WTC11 (cell line): Measurements from ENCODE around the gene SMIM5. TPM values are rescaled to one million over a fixed set of nuclear protein-coding genes. Genes with fewer than 3 reads are reported as not detected.

Source experiments
- ATAC-seq: fragments of 200-7000 bp; cut with Tn5 transposase; 2 replicates; pipeline ENCODE4 v1.10.0; 2021; ENCODE audit warnings: mild to moderate bottlenecking, moderate library complexity
- CTCF ChIA-PET: fragments of 300-600 bp; sonication (Branson Sonifier 250); formaldehyde crosslinking; loops from one replicate; lab custom pipeline; 2021; ENCODE audit warnings: antibody characterized with exemption; lab: Charles Lee
- POLR2A ChIA-PET: fragments of 350-600 bp; sonication (Branson Sonifier 250); formaldehyde crosslinking; loops from one replicate; lab custom pipeline; 2021; ENCODE audit warnings: antibody characterized with exemption; lab: Charles Lee
- DNase-seq: peaks from one replicate; pipeline ENCODE4 v3.0.0; 2021; ENCODE audit warnings: low spot score
- H3K27ac Mint-ChIP-seq: 2 replicates; pipeline ENCODE4 v1.8.0; 2021; ENCODE audit warnings: mixed read lengths
- H3K27me3 Mint-ChIP-seq: 2 replicates; pipeline ENCODE4 v1.8.0; 2021; ENCODE audit warnings: low read depth, mild to moderate bottlenecking, moderate library complexity, mixed read lengths
- H3K36me3 Mint-ChIP-seq: 2 replicates; pipeline ENCODE4 v1.8.0; 2021; ENCODE audit warnings: mixed read lengths
- H3K4me1 Mint-ChIP-seq: 2 replicates; pipeline ENCODE4 v1.8.0; 2022; ENCODE audit warnings: mixed read lengths
- H3K4me3 Mint-ChIP-seq: 2 replicates; pipeline ENCODE4 v1.8.0; 2021; ENCODE audit warnings: mild to moderate bottlenecking, moderate library complexity, mixed read lengths
- H3K9me3 Mint-ChIP-seq: 2 replicates; pipeline ENCODE4 v1.8.0; 2021; ENCODE audit warnings: mixed read lengths
- CREB1 ChIP-seq: sonication (generic); formaldehyde crosslinking; IDR thresholded peaks from 2 replicates; pipeline ENCODE4 v1.8.0; 2023; ENCODE audit warnings: mild to moderate bottlenecking, missing genetic modification reagents
- CREM ChIP-seq: sonication (generic); formaldehyde crosslinking; IDR thresholded peaks from 2 replicates; pipeline ENCODE4 v1.8.1; 2022; ENCODE audit warnings: mild to moderate bottlenecking, missing genetic modification reagents, moderate library complexity
- E2F4 ChIP-seq: sonication (generic); formaldehyde crosslinking; IDR thresholded peaks from 2 replicates; pipeline ENCODE4 v1.8.1; 2022; ENCODE audit warnings: low read depth, mild to moderate bottlenecking, moderate library complexity, missing genetic modification reagents, borderline replicate concordance
- ELF4 ChIP-seq: sonication (generic); formaldehyde crosslinking; IDR thresholded peaks from 2 replicates; pipeline ENCODE4 v1.8.1; 2022; ENCODE audit warnings: low read depth, mild to moderate bottlenecking, moderate library complexity, missing genetic modification reagents
- FOXP4 ChIP-seq: sonication (generic); formaldehyde crosslinking; IDR thresholded peaks from 2 replicates; pipeline ENCODE4 v1.8.0; 2022; ENCODE audit warnings: mild to moderate bottlenecking, missing genetic modification reagents
- GRHL2 ChIP-seq: fragments of 250-450 bp; sonication (Bioruptor Pico); IDR thresholded peaks from 2 replicates; pipeline ENCODE4 v1.8.0; 2022; ENCODE audit warnings: mild to moderate bottlenecking, moderate library complexity; ENCODE audit not compliant: insufficient replicate concordance, severe bottlenecking
- JAZF1 ChIP-seq: fragments of 250-450 bp; sonication (Bioruptor Pico); IDR thresholded peaks from 2 replicates; pipeline ENCODE4 v1.9.0; 2021; ENCODE audit warnings: moderate library complexity, mild to moderate bottlenecking, inconsistent platforms
- MYBL2 ChIP-seq: sonication (generic); formaldehyde crosslinking; IDR thresholded peaks from 2 replicates; pipeline ENCODE4 v1.8.1; 2023; ENCODE audit warnings: mild to moderate bottlenecking, moderate library complexity, missing genetic modification reagents
- NFYB ChIP-seq: sonication (generic); formaldehyde crosslinking; conservative IDR thresholded peaks from 2 replicates; pipeline ENCODE4 v1.8.0; 2022; ENCODE audit warnings: low read depth, missing genetic modification reagents
- NR1H2 ChIP-seq: sonication (generic); formaldehyde crosslinking; IDR thresholded peaks from 2 replicates; pipeline ENCODE4 v1.9.0; 2021; ENCODE audit warnings: mild to moderate bottlenecking, moderate library complexity, missing genetic modification reagents
- NR3C1 ChIP-seq: sonication (generic); formaldehyde crosslinking; conservative IDR thresholded peaks from 2 replicates; pipeline ENCODE4 v1.8.1; 2023; ENCODE audit warnings: low read depth, mild to moderate bottlenecking, missing genetic modification reagents
- OVOL2 ChIP-seq: fragments of 250-450 bp; sonication (Bioruptor Pico); IDR thresholded peaks from 2 replicates; pipeline ENCODE4 v1.9.0; 2021; ENCODE audit warnings: mild to moderate bottlenecking, borderline replicate concordance
- PRRX2 ChIP-seq: fragments of 250-450 bp; sonication (Bioruptor Pico); IDR thresholded peaks from 2 replicates; pipeline ENCODE4 v1.8.0; 2021; ENCODE audit warnings: mild to moderate bottlenecking
- SP1 ChIP-seq: sonication (generic); formaldehyde crosslinking; conservative IDR thresholded peaks from 2 replicates; pipeline ENCODE4 v1.8.1; 2022; ENCODE audit warnings: missing genetic modification reagents
- ZNF138 ChIP-seq: sonication (generic); formaldehyde crosslinking; conservative IDR thresholded peaks from 2 replicates; pipeline ENCODE4 v1.8.1; 2022; ENCODE audit warnings: mild to moderate bottlenecking, moderate library complexity, missing genetic modification reagents
- ZNF232 ChIP-seq: sonication (generic); formaldehyde crosslinking; IDR thresholded peaks from 2 replicates; pipeline ENCODE4 v1.8.0; 2022; ENCODE audit warnings: mild to moderate bottlenecking, missing genetic modification reagents
- total RNA-seq: library from RNA; stranded (reverse); gene quantifications from 3 replicates; pipeline ENCODE4 v1.2.3, GENCODE V29; 2021
- TF ChIP-seq, protein P1 (sequence below): sonication (generic); formaldehyde crosslinking; IDR thresholded peaks from 2 replicates; pipeline ENCODE4 v1.8.0; 2022; ENCODE audit warnings: mild to moderate bottlenecking, missing genetic modification reagents
- TF ChIP-seq, protein P2 (sequence below): sonication (generic); formaldehyde crosslinking; IDR thresholded peaks from 2 replicates; pipeline ENCODE4 v1.8.0; 2023; ENCODE audit warnings: mild to moderate bottlenecking, missing genetic modification reagents
- TF ChIP-seq, protein P3 (sequence below): sonication (generic); formaldehyde crosslinking; IDR thresholded peaks from 2 replicates; pipeline ENCODE4 v1.8.1; 2022; ENCODE audit warnings: mild to moderate bottlenecking, moderate library complexity, missing genetic modification reagents
- TF ChIP-seq, protein P4 (sequence below): fragments of 250-450 bp; sonication (Bioruptor Pico); IDR thresholded peaks from 2 replicates; pipeline ENCODE4 v2.1.2; 2022; ENCODE audit warnings: mild to moderate bottlenecking, moderate library complexity

SMIM5 gene
- total RNA-seq, 1 experiment from 2014 or later, result not detected

DNA sequence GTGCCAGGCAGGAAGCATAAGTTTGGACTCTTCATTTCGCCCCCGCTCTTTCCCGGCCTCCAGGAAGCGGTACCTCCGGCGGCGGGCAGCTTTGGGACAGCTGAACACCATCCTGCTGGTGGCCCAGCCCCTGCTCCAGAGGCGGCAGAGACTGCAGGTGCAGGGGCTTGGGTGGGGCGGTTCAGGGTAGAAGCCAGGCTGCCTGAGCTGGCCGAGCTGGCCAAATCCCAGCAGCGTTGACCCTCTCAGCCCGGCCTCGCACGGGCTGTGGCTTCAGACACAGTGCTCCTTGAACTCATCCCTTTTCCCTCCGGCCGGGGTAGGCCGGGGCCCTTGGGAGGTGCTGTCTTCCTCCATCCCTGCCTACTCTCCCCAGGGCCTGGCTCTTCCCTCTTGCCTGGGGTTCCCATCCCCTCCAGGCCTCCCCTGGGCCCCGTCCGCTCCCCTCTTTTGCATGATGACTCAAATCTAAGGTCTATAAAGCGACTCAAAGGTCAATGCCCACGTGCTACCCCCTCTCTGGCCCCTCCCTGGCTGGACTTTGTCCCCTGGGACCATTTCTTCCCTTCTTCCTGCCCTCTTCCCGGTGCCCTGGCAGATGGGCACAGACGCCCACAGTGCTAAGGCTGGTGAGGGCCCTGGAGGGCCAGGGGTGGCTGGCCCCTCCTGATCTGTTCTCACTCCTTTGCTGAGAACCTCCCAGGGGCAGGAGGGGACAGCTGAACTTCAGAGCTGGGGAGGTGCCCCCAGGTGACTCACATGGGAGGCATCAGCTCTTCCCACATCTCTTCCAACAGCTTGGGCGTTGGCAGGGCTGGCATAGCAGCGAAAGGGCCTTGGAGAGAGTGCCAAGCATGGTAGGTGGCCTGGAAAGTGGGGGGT lies 22.9 kb upstream of the SMIM5 start (continued):
- TF ChIP-seq ELF4 (no peak), CREM (no peak), NR1H2 (CRISPR knock-in tag) (no peak), CREB1 (CRISPR knock-in tag) (no peak), NR3C1 (CRISPR knock-in tag) (no peak), ZNF138 (CRISPR knock-in tag) (no peak), NFYB (CRISPR knock-in tag) (no peak)
- TF ChIP-seq, protein P1, sequence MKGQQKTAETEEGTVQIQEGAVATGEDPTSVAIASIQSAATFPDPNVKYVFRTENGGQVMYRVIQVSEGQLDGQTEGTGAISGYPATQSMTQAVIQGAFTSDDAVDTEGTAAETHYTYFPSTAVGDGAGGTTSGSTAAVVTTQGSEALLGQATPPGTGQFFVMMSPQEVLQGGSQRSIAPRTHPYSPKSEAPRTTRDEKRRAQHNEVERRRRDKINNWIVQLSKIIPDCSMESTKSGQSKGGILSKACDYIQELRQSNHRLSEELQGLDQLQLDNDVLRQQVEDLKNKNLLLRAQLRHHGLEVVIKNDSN (CRISPR knock-in tag), result no peak

- Mint-ChIP-seq H3K9me3 (no peaks in the 10 kb centered on the region), H3K27ac (no peak overlapping the region; the same call in 1 of the 2 replicates), H3K4me3 (no peak overlapping the region), H3K4me1 (no peaks in the 10 kb centered on the region), H3K27me3 (no peaks in the 10 kb centered on the region), H3K36me3 (no peaks in the 10 kb centered on the region)
- DNase-seq (no peak), ATAC-seq (no peak)
- TF ChIP-seq, protein P2, sequence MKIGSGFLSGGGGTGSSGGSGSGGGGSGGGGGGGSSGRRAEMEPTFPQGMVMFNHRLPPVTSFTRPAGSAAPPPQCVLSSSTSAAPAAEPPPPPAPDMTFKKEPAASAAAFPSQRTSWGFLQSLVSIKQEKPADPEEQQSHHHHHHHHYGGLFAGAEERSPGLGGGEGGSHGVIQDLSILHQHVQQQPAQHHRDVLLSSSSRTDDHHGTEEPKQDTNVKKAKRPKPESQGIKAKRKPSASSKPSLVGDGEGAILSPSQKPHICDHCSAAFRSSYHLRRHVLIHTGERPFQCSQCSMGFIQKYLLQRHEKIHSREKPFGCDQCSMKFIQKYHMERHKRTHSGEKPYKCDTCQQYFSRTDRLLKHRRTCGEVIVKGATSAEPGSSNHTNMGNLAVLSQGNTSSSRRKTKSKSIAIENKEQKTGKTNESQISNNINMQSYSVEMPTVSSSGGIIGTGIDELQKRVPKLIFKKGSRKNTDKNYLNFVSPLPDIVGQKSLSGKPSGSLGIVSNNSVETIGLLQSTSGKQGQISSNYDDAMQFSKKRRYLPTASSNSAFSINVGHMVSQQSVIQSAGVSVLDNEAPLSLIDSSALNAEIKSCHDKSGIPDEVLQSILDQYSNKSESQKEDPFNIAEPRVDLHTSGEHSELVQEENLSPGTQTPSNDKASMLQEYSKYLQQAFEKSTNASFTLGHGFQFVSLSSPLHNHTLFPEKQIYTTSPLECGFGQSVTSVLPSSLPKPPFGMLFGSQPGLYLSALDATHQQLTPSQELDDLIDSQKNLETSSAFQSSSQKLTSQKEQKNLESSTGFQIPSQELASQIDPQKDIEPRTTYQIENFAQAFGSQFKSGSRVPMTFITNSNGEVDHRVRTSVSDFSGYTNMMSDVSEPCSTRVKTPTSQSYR (CRISPR knock-in tag), result no peak
- TF ChIP-seq JAZF1 (CRISPR knock-in tag), result no peak
- no peak for TF ChIP-seq CREM
- TF ChIP-seq, protein P3, sequence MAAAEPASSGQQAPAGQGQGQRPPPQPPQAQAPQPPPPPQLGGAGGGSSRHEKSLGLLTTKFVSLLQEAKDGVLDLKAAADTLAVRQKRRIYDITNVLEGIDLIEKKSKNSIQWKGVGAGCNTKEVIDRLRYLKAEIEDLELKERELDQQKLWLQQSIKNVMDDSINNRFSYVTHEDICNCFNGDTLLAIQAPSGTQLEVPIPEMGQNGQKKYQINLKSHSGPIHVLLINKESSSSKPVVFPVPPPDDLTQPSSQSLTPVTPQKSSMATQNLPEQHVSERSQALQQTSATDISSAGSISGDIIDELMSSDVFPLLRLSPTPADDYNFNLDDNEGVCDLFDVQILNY (CRISPR knock-in tag), result no peak
- no peak for TF ChIP-seq NR1H2 (CRISPR knock-in tag)
- no peak for TF ChIP-seq SP1 (CRISPR knock-in tag)
- TF ChIP-seq OVOL2 (CRISPR knock-in tag), result no peak
- no peak for TF ChIP-seq PRRX2 (CRISPR knock-in tag)
- POLR2A ChIA-PET, result no interaction called here
- CTCF ChIA-PET, result interaction anchor here (0.5 to 19.0 kb wide), 7 partner anchors 13 to 141 kb away, joined by 3 to 304 read pairs (median 6); partner anchors contain the start of gene SMIM5
Observed at GRCh38 chr17:75611851-75612429, 21.3 kb upstream of the SMIM5 start.

DNA sequence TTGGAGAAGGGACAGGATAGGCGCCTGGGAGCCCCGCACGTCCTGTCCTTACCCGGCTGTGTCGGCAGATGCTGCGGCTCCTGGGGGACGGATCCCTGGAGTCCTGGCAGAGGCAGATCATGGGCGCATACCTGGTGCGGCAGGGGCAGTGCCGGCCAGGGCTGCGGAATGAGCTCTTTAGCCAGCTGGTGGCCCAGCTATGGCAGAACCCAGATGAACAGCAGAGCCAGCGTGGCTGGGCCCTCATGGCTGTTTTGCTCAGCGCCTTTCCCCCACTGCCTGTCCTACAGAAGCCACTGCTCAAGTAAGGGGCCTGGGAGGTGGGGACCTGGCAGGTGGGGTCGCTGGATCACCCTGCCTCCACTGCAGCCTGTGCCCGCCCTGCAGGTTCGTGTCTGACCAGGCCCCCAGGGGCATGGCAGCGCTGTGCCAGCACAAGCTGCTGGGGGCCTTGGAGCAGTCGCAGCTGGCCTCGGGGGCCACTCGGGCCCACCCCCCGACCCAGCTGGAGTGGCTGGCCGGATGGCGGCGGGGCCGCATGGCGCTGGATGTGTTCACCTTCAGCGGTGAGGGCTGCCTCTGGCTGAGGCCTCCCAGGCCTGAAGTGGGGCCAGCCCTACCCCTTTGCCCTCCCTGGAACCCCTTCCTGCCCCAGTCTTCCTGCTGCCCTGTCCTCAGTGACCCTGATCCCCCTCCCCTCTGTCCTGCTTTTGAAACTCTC lies 20.2 kb upstream of the SMIM5 start:
- POLR2A ChIA-PET, result no interaction called here
- H3K27me3 Mint-ChIP-seq, result no peaks in the 10 kb centered on the region
- CTCF ChIA-PET, result interaction anchor here (0.9 to 19.0 kb wide), 12 partner anchors 8 to 217 kb away, joined by 3 to 304 read pairs (median 12); partner anchors contain the start of genes SMIM5 and TSEN54

More for the DNA sequence above, 20.2 kb upstream of the SMIM5 start:
- DNase-seq (no peak), ATAC-seq (no peak)
- no peaks in the 10 kb centered on the region for H3K36me3 Mint-ChIP-seq
- no peak overlapping the region for H3K27ac Mint-ChIP-seq
- H3K4me3 Mint-ChIP-seq, result no peak overlapping the region
- TF ChIP-seq MYBL2 (no peak), FOXP4 (CRISPR knock-in tag) (no peak), ZNF232 (no peak), E2F4 (CRISPR knock-in tag) (no peak), GRHL2 (CRISPR knock-in tag) (no peak), CREM (no peak)
- TF ChIP-seq, protein P4, sequence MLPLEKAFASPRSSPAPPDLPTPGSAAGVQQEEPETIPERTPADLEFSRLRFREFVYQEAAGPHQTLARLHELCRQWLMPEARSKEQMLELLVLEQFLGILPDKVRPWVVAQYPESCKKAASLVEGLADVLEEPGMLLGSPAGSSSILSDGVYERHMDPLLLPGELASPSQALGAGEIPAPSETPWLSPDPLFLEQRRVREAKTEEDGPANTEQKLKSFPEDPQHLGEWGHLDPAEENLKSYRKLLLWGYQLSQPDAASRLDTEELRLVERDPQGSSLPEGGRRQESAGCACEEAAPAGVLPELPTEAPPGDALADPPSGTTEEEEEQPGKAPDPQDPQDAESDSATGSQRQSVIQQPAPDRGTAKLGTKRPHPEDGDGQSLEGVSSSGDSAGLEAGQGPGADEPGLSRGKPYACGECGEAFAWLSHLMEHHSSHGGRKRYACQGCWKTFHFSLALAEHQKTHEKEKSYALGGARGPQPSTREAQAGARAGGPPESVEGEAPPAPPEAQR (CRISPR knock-in tag), result no peak
- H3K9me3 Mint-ChIP-seq, result no peaks in the 10 kb centered on the region
- H3K4me1 Mint-ChIP-seq, result no peaks in the 10 kb centered on the region
